ENCODE results near the gene AJM1. TPM values are rescaled to one million over a fixed set of nuclear protein-coding genes. Genes with fewer than 3 reads are reported as not detected.
"Not testable (repeated sequence)": the region's sequence is repeated elsewhere in the genome, so short reads cannot be mapped to it uniquely, and the experiment has no call there.

The AJM1 gene
- total RNA-seq (2014; rRNA removed; shearing (Covaris generic)) = 2.6 and 2.7 TPM in 2 replicates
- polyA plus RNA-seq (2014; cell fraction: nucleus; rRNA removed) = 23.7 and 40.1 TPM in 2 replicates

DNA sequence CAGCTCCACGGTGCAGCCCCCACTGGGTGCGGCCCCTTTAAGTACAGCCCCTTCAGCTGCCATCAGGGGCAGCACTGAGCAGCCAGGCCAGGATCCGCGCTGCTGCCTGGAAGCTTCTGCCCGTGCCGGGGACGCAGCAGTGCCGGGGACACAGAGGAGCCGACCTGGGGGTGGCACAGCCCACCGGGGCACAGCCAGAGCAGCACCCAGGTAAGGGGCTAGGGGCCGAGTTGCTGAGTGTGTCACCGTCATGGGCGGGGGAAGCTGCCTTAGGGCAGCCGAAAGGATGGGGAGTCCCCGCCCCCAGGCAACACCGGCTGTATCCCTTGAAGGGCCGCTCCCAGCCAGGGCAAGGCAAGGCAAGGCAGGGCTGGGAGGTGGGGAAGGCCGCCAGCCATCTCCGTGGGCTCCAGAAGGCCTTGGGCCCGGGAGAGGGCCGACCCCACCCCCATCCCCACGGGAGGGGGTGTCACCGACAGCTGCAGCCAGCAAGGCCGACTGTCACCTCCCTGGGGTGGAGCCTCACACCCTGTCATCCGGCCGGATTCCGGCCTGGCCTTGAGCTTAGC, at the start of gene AJM1:
Gene AJM1, plus strand, starts transcription at position 99 of the 569 bp plus-strand sequence. CDS start 1,937 bp downstream, outside the sequence.
- DNase-seq (ENCODE audit: extremely low read depth, low read depth) = peak; percentile 73

DNA sequence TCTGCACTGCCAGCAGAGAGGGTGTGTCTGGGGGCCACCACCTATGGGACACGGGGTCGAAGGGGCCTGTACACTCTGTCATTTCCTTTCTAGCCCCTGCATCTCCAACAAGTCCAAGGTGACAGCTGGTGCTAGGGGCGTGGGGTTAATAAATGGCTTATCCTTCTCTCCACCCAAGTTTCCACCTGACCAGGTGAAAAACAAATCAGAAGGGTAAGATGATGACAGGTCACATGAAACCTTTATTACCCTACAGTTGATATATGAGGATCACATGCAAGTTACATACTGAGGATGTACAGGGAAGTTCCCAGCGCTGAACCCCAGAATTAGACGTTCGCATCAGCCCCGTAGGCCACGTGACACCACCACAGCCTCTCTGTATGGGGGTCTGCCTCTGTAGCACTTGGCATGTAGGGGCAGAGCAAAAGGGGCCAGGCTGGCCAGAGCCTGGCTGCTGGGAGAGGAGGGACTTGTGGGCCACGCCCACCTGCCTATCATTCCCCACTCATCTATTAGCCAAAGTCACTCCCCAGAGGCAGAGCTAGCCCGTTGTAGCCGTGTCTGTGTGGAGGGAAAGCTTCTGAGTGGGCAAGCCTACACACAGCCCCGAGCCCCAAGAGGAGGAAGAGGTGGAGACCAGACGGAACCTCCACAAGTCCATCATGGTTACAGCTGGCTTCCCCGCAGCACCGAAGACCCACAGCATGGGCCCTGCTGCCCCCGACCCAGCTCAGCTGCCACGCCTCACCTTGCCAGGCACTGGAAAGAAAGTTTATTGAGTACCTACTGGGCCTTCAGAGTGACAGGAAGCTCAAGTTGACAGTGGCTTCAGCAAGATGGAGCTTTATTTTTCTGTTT, 49.0 kb upstream of the AJM1 start:
- no peak for DNase-seq (ENCODE audit: extremely low read depth, low read depth)

DNA sequence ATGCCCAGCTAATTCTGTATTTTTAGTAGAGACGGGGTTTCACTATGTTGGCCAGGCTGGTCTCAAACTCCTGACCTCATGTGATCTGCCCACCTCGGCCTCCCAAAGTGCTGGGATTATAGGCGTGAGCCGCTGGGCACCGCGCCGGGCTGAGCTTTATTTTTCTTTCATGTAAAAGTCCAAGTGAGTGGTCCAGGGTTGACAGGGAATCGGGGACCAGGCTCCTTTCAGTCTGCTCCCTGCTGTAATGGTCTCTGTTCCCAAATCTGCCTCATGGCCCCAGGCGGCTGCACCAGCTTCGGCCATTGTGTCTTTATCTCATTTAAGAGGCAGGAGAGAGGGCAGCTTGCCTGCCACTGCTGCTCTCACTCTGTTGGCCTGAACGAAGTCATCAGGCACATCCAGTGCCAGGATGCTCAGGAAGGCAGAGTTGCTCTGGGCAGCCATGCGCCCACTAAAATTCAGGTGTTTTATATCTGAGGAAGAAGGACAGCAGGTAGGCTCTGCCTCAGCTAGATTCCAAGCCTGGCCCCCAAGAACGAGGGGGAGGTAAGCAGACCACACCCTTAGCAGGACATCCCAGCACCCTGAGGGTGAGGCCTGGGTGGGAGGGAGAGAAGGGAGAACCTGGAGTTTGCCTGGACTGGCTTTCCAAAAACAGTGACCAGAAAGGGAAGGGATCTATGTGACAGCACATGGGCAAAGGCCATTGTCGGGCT, 47.8 kb upstream of the AJM1 start:
- DNase-seq (ENCODE audit: extremely low read depth, low read depth) = no peak

DNA sequence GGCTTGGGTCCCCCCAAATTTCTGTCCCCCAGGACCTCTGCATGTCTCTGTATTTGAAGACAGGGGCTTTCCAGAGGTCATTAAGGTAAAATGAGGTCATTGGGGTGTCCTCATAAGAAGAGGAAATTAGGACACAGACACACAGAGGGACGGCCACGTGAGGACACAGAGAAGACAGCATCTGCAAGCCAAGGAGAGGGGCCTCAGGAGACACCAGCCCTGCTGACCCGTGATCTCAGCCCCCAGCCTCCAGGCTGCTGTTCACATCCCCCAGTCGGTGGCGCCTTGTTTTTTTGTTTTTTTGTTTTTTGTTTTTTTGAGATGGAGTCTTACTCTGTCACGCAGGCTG, 47.3 kb upstream of the AJM1 start:
- no peak for DNase-seq (ENCODE audit: extremely low read depth, low read depth)

DNA sequence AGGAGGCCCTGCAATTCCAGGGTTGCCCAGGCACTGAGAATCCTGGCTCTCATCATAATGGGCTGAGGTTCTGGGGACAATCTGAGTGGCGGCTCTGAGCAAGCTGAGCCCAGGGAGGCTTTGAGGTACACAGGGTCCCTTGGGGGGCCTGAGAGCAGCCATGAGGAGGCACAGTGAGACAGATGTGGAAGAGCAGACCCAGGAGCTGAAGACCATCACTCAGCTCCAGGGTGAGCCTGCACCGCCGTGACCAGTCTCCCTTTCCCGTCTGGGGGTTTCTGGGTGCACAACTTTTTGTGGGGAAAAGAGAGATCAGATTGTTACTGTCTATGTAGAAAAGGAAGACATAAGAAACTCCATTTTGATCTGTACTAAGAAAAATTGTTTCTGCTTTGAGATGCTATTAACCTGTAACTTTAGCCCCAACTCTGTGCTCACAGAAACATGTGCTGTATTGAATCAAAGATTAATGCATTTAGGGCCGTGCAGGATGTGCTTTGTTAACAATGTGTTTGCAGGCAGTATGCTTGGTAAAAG, 46.0 kb upstream of the AJM1 start, which contains the start of gene CCDC183:
Gene CCDC183, plus strand, starts transcription at position 101 of the 537 bp plus-strand sequence. Its CDS starts 60 bp downstream, at position 161.
- DNase-seq (ENCODE audit: extremely low read depth, low read depth) = no peak

DNA sequence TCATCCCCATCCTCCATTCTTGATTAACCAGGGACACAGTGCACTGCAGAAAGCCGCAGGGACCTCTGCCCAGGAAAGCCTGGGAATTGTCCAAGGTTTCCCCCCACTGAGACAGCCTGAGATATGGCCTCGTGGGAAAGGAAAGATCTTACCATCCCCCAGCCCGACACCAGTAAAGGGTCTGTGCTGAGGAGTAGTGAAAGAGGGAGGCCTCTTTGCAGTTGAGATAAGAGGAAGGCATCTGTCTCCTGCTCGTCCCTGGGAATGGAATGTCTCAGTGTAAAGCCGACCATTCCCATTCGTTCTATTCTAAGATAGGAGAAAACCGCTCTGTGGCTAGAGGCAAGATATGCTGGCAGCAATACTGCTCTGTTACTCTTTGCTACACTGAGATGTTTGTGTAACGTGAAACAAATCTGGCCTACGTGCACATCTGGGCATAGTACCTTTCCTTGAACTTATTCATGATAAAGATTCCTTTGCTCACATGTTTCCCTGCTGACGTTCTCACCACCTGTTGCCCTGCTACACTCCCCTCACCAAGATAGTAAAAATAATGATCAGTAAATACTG, 45.4 kb upstream of the AJM1 start:
- DNase-seq (ENCODE audit: extremely low read depth, low read depth) = not testable (repeated sequence)

DNA sequence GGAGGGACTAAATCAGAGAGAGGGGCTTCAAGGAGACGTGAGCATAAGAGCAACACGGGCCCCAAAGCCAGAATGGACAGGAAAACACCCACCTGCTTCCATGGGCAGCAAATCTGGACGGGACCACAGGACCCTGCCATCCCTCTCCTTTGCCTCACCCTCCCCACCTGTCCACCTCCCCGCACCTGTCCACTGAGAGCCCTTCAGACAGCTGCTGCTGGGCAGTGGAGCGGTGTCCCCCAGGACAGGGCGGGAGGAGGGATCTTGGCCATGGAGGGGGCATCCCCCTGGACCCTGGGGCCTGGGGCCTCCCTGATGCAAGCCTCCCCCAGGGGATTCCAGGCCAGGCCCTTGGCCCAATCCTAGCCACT, 43.6 kb upstream of the AJM1 start:
- DNase-seq (ENCODE audit: extremely low read depth, low read depth) = no peak

DNA sequence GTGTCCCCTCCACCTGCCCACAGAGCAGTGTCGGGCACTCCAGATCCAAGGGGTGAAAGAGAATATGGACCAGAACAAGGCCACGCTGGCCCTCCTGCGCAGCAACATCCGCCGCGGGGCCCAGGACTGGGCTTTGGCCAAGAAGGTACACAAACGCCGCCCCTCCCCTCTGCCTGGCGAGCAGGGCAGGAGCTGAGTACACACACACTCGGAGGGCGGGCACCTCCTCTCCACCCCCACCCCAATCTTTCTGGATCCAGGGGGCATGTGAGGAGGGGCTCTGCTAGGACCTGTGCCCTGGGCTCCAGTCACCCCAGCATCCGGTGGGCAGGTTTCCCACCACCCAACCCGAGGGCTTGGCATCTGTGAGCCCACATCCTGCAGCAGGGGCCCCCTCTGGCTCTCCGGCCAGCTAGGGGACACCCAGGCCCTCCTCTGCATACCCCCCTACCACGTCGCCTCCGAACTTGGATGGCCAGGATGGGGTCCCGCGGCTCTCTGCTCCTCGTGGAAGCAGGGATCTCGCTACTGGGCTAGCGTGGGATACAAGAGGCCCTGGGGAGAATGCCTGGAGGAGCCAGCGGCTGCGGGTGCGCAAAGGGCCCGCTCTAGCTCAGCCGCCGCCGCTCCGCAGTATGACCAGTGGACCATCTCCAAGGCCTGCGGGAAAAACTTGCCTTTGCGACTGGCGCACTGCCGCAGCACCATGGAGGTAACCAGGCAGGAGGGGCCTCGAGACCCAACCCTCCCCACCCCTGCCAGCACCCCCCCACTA, 43.0 kb upstream of the AJM1 start:
- no peak for DNase-seq (ENCODE audit: extremely low read depth, low read depth)

DNA sequence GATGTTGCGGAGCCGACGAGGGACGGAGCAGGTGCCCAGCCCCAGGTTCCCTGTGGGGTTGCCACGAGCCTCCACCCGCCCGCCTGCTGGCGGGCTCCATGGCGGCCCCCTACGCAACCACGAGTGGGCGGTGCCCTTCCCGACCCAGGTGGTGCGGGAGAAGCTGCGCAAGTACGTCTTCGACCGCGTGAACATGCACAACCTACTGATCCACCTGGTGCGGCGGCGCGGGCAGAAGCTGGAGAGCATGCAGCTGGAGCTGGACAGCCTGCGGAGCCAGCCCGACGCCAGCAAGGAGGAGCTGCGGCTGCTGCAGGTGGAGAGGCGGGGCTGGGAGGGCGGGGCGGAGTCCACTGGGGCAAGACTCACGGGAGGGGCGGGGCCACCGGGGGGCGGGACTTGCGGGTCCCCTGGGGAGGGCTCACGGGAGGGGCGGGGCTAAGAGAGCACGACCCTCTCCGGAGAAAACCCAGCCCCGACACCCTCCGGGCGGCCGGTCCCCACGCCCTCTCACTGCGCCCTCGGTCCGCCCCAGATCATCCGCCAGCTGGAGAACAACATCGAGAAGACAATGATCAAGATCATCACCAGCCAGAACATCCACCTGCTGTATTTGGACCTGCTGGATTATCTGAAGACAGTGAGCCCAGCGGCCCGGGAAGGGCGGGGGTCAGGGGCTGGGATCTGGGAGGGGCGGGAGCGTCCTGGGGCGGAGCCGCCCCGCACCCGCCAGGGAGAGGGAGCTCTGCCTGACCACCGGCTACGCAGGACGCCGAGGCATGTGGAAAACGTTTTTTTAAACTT, 42.2 kb upstream of the AJM1 start:
- peak; percentile 72 for DNase-seq (ENCODE audit: extremely low read depth, low read depth)

DNA sequence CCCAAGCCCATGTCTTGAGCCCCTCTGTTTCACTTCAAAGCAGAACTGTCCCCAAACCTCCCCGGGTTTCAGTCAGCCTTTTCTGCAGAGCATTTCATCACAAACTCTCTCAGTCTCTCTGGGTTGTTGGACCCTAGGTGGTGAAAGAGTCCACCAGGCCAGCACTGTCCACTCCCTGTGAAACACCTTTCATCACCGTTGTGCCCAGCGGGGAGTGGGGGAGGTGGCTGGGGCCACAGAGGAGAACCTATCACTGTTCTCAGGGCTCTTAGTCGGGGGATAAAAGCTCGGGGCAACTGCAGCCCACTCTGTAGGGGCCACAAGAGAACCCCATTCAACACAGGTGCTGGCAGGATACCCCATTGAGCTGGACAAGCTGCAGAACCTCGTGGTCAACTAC, 40.0 kb upstream of the AJM1 start:
- DNase-seq (ENCODE audit: extremely low read depth, low read depth) = no peak

DNA sequence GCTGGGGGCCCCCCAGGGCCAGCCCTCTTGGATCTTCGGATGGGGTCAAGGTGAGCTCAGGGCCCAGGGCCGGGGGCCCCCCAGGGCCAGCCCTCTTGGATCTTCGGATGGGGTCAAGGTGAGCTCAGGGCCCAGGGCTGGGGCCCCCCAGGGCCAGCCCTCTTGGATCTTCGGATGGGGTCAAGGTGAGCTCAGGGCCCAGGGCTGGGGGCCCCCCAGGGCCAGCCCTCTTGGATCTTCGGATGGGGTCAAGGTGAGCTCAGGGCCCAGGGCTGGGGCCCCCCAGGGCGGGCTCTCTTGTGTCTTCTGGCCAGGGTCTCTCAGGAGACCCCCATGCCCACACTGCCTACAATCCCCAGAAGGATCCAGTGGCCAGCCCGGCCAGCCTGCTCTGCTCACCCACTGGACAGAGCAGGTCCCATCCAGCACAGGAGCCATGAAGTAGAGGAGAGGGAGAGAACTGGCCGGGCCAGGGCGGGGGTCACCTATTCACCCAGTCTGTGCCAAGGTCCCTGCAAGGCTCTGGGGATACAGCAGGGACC, 39.2 kb upstream of the AJM1 start:
- DNase-seq (ENCODE audit: extremely low read depth, low read depth) = not testable (repeated sequence)

DNA sequence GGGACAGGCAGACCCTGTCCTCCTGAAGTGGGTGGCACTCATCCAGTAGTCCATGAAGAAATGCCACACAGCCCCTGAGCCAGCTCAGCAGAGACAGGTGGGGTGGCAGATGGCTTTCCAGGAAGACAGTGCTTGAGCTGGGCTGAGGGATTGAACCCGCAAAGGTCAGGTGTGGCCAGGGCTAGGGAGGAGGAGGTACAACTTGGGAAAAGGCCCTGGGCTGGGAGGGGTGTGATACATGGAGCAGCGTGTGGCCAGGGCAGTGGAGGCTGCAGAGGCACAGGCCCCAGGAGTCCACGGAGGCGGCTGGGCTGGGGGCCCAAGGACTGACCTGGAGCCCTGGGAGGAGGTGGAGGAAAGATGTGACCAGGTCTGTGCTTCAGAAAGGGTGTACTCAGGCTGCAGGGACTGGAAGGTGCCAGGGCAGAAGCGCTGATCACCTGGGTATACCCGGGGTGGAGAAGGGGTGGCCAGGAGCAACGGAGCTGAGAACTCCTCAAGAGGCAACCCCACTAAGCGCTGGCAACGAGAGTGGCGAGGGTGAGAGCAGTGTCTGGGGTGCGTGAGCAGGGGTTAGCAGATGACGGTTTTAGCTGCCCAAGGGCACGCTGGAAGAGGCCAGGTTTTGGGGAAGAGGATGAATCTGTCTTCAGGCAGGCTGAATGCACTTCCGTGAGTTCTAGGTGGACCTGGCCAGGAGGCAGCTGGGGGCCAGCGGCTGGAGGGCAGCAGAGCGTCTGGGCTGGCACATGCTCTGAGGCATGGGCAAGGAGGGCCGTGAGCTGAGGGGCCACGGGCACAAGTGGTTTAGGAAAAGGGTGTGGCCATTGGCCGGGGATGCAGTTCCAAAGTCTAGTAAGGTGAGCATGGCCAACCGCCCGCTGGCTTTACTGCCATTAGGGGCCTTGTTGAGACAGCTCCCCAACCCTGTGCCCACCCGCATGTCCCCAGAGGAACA, 38.4 kb upstream of the AJM1 start:
- no peak for DNase-seq (ENCODE audit: extremely low read depth, low read depth)

DNA sequence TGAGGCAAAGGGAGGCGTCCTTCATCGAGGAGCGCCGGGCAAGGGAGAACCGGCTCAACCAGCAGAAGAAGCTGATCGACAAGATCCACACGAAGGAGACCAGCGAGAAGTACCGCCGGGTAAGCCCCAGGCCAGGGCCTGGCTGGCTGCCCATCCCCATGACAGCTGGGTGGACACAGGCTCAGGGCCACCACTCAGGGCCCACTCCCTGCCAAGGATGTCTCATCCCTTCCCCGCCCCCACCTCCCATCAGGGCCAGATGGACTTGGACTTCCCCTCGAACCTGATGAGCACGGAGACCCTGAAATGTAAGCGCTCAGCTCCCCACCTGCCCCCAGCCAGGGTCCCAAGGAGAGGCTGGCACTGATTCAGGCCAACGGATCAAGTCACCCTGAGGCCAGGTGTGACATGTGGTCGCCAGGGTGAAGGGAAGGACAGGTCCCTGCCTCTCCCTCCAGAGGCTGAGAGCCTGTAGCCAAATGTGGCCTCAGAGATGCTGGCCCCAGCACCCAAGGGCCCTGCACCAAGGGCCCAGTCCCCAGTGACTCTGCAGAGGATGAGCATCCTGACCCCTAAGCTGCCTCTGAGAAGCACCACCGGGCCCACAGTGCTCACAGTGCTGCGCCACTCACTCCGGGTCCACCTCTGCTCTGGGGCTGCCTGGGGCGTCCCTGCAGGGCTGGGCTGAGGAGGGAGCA, 37.6 kb upstream of the AJM1 start:
- no peak for DNase-seq (ENCODE audit: extremely low read depth, low read depth)

DNA sequence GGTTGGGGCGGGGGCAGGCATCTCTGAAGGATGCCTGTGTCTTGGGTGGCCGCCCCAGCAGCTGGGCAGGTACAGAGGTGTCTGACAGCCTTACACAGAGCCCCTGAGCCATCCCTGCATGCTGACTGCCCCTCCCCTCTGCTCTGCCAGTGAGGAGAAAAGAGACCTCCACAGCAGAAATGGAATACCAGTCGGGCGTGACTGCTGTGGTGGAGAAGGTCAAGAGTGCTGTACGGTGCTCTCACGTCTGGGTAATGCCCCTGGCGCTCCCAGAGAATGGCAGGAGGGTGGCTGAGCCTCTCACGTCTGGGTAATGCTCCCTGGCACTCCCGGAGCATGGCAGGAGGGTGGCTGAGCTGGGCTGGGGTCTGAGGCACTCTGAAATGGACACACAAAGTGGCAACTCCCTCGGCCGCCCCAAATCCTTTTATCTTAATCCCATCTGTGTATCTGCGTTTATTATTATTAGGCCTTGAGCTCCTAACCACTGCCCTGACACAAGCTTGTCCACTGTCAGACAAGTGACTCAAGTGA, 37.0 kb upstream of the AJM1 start:
- no peak for DNase-seq (ENCODE audit: extremely low read depth, low read depth)

DNA sequence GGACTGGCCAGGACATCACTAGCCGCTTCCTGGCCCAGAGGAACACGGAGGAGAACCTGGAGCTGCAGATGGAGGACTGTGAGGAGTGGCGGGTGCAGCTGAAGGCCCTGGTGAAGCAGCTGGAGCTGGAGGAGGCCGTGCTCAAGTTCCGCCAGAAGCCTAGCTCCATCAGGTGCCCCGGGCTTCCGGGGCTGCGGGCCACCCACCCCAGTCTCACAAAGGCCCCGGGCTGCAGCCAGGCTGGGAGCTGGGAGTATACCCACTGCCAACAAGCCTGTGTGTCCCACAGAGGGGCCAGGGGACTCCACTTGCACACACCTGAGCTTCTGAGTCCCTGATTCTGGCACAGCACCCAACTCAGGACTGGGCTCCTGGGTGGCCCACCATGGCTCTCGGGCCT, 36.2 kb upstream of the AJM1 start:
- no peak for DNase-seq (ENCODE audit: extremely low read depth, low read depth)

DNA sequence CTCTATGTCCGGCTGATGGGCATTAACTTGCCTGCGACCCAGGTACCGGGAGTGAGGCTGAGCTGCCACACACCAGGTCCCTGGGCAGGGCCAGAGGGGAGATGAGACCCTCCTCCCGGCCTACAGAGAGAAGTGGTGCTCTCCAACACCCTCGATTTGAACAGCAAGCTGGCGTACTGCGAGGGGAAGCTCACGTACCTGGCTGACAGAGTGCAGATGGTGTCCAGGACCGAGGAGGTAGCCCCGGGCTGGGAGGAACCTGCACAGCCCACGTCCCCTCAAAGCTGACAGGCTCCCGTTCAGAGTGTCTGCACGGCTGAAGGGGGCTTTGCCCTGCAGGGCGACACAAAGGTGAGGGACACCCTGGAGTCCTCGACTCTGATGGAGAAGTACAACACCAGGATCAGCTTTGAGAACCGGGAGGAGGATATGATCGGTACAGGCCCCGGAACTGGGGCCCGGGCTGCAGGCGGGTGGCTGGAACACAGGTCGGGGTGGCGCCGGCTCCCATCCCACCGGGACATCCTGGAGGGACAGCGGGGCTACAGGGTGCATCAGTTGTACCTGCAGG, 35.6 kb upstream of the AJM1 start:
- DNase-seq (ENCODE audit: extremely low read depth, low read depth) = no peak
